AG09309 (cell line): Measurements from ENCODE around the gene GPR12.

Experiments
- DNase-seq: peaks from one replicate; pipeline ENCODE4 v3.0.0-alpha.2; 2010; ENCODE audit warnings: low read depth
- H3K4me3 ChIP-seq: 2 replicates; pipeline ENCODE4 v1.5.1; 2011; ENCODE audit warnings: mild to moderate bottlenecking, low read depth, low read length, moderate library complexity; ENCODE audit not compliant: control insufficient read depth
- TF ChIP-seq, protein P1 (sequence below): IDR thresholded peaks from 2 replicates; pipeline ENCODE4 v1.5.1; 2011; ENCODE audit warnings: mild to moderate bottlenecking, low read depth, low read length, inconsistent platforms; ENCODE audit not compliant: insufficient read depth, control insufficient read depth; ENCODE audit errors: missing control alignments

Gene GPR12

DNA sequence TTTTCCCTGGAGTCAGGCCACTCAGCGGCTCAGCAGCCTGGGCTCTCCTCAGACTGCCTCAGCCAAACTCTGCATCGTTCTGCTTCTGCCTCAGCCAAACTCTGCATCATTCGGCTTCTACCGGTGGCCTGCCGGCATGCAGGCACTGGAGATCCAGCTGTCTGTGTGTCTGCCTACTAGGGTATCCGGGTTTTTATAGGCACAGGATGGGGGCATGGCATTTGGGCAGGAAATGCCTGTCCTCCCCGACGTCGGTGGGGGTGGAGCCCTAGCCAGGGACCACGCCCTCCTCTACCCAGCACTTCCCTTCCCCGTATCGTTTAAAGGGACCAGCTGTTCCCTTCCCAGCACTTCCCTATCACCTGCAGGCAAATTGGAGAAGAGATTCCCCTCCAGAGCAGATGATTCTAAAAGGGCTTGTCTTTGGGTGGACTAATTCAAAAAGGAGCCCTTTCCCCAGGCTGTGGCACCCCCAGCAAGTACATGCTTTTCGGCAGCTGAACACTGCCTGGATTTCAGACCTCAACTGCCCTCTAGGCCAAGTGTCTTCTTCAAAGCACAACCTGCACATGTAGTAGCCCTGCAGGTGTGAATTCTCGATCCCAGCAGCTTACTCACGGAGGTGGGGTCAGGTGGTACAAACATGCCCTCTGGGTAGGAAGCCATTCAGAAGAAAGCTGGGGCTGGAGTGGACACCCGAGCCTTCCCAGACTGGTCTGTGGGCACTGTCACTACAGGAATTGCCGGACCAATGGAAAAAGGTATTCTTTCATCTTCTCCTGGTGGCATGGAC lies 25.4 kb upstream of the GPR12 start:
- no peak overlapping the region for H3K4me3 ChIP-seq
- no peak for DNase-seq
- TF ChIP-seq, protein P1, sequence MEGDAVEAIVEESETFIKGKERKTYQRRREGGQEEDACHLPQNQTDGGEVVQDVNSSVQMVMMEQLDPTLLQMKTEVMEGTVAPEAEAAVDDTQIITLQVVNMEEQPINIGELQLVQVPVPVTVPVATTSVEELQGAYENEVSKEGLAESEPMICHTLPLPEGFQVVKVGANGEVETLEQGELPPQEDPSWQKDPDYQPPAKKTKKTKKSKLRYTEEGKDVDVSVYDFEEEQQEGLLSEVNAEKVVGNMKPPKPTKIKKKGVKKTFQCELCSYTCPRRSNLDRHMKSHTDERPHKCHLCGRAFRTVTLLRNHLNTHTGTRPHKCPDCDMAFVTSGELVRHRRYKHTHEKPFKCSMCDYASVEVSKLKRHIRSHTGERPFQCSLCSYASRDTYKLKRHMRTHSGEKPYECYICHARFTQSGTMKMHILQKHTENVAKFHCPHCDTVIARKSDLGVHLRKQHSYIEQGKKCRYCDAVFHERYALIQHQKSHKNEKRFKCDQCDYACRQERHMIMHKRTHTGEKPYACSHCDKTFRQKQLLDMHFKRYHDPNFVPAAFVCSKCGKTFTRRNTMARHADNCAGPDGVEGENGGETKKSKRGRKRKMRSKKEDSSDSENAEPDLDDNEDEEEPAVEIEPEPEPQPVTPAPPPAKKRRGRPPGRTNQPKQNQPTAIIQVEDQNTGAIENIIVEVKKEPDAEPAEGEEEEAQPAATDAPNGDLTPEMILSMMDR, result no peak

DNA sequence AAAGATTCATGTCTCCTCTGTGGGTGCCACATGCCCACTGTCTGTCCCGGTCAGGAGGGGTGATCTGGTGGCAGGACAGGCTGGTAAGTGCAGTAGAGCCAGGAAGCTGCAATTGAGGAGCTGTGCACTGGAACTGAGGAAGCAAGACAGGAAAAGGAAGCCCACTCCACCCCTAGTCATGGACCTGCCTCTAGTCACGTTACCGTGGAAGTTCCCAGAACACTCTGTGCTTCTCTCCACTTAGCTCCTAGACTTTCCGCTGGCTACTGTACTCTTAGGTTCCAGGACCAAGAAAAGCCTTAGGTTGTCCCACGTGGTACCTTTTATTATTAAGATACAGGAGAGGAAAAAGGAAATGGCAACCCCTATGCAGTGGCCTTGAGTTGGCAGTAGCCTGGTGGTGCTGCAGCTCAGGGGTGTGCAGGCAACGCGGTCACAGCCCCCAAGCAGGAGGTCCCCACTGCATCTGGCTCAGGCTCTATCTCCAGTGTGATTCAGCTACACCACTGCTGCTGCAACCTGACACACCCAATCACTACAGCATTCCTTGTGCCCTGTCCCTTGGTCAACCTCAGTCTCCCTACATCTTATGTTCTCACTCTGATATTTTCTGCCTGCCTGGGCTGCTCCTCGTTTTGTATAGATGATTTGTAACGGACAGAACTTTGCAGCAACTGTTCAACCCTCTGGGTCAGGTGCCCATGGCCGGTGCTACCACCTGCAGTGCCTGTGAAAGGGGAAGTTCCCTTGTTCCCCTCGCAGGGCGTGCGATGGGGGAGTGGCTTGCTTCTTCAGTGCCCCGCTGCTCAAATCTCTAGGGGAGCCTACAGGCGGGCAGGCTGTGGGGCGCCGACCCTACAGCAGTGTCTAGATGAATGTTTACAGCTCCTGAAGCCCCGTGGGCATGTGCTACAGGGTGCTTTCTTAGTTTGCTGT lies 24.4 kb upstream of the GPR12 start:
- TF ChIP-seq, protein P1, result no peak
- no peak overlapping the region for H3K4me3 ChIP-seq
- DNase-seq, result no peak

DNA sequence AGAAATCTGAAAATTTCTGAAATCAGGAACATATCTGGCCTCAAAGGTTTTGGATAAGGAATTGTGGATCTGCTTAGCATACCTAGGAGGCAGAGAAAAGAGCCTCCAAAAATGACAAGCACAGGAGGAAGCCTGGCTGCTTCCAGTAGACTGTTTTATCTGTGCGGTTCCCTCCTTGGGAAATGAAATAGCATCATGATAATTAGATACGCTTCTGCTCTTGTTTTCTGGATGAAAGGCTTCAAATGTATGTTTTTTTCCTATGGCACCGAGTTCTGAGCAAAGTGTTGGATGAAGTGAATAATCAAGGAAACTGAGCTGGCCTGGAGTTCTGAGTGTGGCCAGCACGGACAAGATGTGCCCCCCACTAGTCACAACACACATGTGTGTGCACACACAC lies 19.8 kb upstream of the GPR12 start:
- DNase-seq, result no peak
- TF ChIP-seq, protein P1, result no peak
- H3K4me3 ChIP-seq, result no peak overlapping the region

DNA sequence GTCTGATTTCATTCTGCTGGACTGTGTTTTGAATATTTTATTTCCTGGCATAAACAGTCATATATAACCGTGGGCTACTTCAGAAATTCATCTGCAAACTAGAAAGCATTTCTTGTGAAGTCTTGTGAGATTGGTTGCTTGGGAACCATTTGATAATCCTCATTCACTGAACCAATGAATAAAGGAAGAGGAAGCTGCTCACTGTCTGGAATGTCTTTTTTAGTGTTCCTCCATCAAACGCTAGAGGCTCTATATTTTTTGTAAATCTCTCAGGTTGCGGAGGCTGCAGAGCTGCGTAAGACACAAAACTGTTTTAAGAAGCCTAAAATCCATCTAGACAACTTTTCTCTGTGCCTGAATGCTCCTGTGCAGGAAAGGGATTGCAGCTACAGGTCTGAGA lies 18.7 kb upstream of the GPR12 start:
- TF ChIP-seq, protein P1, result no peak
- H3K4me3 ChIP-seq, result no peak overlapping the region
- no peak for DNase-seq

DNA sequence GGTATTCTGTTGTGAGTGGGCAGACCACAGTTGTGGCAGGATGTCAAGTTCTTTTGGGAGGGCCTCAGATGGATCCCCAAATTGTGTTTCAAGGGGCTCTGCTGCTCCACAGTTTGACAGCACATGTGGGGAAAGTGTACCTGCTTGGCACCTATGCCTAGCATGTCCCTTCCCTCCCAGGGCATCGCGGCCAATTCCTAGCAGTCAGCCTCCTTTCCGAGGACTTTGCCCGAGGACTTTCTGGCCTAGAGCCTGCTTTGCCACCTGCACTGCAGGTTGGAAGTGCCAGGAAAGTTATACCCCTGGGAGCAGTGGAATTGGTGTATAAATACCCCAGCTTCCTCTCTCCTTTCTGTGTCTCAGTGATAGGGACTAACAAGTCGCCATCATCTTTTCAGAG lies 11.9 kb upstream of the GPR12 start:
- H3K4me3 ChIP-seq, result no peak overlapping the region
- no peak for DNase-seq
- TF ChIP-seq, protein P1, result no peak

DNA sequence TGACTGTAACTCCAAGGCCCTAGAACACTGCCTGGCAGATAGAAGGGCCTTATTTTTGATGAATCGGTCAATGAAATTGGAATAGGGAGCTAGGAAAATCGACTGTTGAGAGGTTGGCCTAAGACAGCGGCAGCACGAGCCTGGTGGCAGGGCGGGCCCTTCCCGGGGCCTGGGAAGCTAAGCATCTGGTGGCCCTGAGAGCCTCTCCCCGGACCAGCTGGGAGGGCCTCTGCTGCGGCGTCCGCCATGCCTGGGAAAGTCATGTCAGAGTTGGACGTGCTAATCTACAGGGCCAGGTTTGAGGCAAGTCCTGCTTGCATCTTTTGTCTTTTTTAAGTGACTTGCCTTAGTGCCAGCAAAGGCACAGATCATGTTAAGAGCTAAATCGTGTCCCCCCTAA lies 11.2 kb upstream of the GPR12 start:
- no peak for DNase-seq
- TF ChIP-seq, protein P1, result no peak
- H3K4me3 ChIP-seq, result no peak overlapping the region
